Measurements from ENCODE around the gene PTPN20.

DNA sequence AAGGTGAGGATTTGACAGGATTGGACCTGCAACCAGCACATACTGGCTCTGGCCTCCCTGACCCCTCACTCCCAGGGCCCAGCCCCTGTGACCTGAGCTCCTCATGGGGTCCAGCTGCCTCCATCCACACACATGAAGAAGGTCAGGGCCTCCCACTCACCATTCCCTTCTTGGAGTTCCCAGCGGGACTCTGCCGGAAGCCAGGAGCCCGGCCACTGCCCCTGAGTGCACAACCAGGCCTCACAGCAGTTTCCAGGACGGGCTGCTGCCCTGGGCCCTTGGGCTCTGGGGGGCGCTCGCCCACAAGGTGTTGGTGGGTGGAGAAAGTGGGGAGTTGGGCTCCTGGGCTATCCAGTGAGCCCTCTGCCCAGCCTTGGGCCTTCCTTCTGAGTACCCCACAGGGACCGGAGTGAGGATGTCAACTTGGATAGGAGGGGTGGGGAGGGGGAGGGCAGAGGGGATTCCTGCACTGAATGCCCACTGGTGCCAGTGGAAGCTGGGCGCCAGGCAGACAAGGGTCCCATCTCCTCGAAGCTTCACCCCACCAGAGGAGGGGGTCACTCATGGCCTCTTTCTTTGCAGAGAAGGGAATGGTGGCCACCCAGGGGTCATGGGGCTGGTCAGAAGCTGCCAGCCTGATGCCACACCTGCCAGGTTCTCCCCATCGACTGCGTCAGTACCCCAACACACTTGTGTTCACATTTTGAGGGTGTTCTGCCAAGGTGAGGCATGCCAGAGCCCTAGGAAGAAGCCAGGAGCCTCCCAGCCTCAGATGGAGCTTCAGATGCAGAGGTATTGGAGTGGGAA, 115.3 kb downstream of the PTPN20 start:
- no peak for TF ChIP-seq YY1 (IDR thresholded peaks at IDR 0.05; ENCODE audit: low read depth)
- TF ChIP-seq ZBTB7A (IDR thresholded peaks at IDR 0.05; ENCODE audit: low read depth): no peak
- TF ChIP-seq TAF1 (IDR thresholded peaks at IDR 0.05; ENCODE audit: low read depth): no peak
- no peak for TF ChIP-seq CEBPB (IDR thresholded peaks at IDR 0.05)
- no peak for TF ChIP-seq EGR1 (IDR thresholded peaks at IDR 0.05)
- no peak for TF ChIP-seq REST (IDR thresholded peaks at IDR 0.05; ENCODE audit: low read depth)
- TF ChIP-seq TEAD4 (IDR thresholded peaks at IDR 0.05): no peak
- no peak for TF ChIP-seq EP300 (IDR thresholded peaks at IDR 0.05; ENCODE audit: borderline replicate concordance)
- no peak for TF ChIP-seq RAD21 (IDR thresholded peaks at IDR 0.05; ENCODE audit: low read depth)
- TF ChIP-seq TCF12 (IDR thresholded peaks at IDR 0.05; ENCODE audit: low read depth): no peak
- no peak for TF ChIP-seq FOXM1 (IDR thresholded peaks at IDR 0.05; ENCODE audit: borderline replicate concordance, low read depth)
- no peak for TF ChIP-seq MAX (IDR thresholded peaks at IDR 0.05)
- TF ChIP-seq CREB1 (IDR thresholded peaks at IDR 0.05; ENCODE audit: low read depth): no peak

Measured in Ishikawa (cell line).